A549 (cell line): ENCODE measurements around the gene DLG2.

Experiments used
- CHD2 ChIP-seq: fragments of 150-350 bp; IDR thresholded peaks from 2 replicates; pipeline ENCODE4 v1.6.1; 2014; ENCODE audit warnings: low read length; ENCODE audit not compliant: partially characterized antibody
- CTCF ChIP-seq: fragments of >200 bp; sonication (Bioruptor Twin); formaldehyde crosslinking; IDR thresholded peaks from 3 replicates; pipeline ENCODE4 v1.5.1; 2016
- ELK1 ChIP-seq: fragments of 150-350 bp; IDR thresholded peaks from 2 replicates; pipeline ENCODE4 v1.6.1; 2014; ENCODE audit warnings: low read depth, mild to moderate bottlenecking, low read length
- POLR2A ChIP-seq: IDR thresholded peaks from 2 replicates; pipeline ENCODE4 v1.6.1; 2012; ENCODE audit warnings: mild to moderate bottlenecking, low read length
- RAD21 ChIP-seq, 2 experiments: fragments of >200 bp in 1 of 2; sonication (Bioruptor Twin) in 1 of 2; formaldehyde crosslinking in 1 of 2; IDR thresholded peaks in 1 of 2; conservative IDR thresholded peaks in 1 of 2; 2 replicates in 1 of 2; 3 replicates in 1 of 2; pipeline ENCODE4 v1.6.1; 2012 to 2018; ENCODE audit warnings: inconsistent platforms in 1 of 2
- RNF2 ChIP-seq: fragments of 200-600 bp; sonication (generic); IDR thresholded peaks from 2 replicates; pipeline ENCODE4 v1.6.1; 2016; ENCODE audit warnings: low read depth, mild to moderate bottlenecking, antibody characterized with exemption, moderate library complexity, borderline replicate concordance
- TFCP2L1 ChIP-seq: fragments of 250-450 bp; sonication (Bioruptor Pico); IDR thresholded peaks from 2 replicates; pipeline ENCODE4 v1.5.0; 2021; ENCODE audit warnings: mild to moderate bottlenecking

- TF ChIP-seq CTCF = no peak
- peak; percentile 87 for TF ChIP-seq POLR2A
- TF ChIP-seq TFCP2L1 (CRISPR knock-in tag) = no peak
- no peak for TF ChIP-seq RAD21 (conservative IDR thresholded peaks at IDR 0.05 in 1 of 2, IDR thresholded peaks at IDR 0.05 in 1 of 2)
- no peak for TF ChIP-seq ELK1
- TF ChIP-seq CHD2 = no peak
- TF ChIP-seq RNF2 = no peak
Measured at GRCh38 chr11:85627998-85628770, 1.0 kb upstream of the DLG2 start, which contains the start of gene TMEM126B.
